Endothelial cell (in vitro differentiated cells): Measurements from ENCODE around the gene KCNK18. TPM values are rescaled to one million over a fixed set of nuclear protein-coding genes. Genes with fewer than 3 reads are reported as not detected.

Experiments used
- DNase-seq: peaks from one replicate; pipeline ENCODE4 v3.0.0; 2021; ENCODE audit warnings: low spot score
- H3K27ac Mint-ChIP-seq: one replicate; pipeline ENCODE4 v1.8.0; 2021; ENCODE audit warnings: mixed read lengths, inconsistent platforms; ENCODE audit not compliant: unreplicated experiment
- H3K27me3 Mint-ChIP-seq: one replicate; pipeline ENCODE4 v1.8.0; 2021; ENCODE audit warnings: mild to moderate bottlenecking, moderate library complexity, mixed read lengths, inconsistent platforms; ENCODE audit not compliant: unreplicated experiment
- H3K36me3 Mint-ChIP-seq: one replicate; pipeline ENCODE4 v1.8.0; 2021; ENCODE audit warnings: mild to moderate bottlenecking, low read depth, mixed read lengths, inconsistent platforms; ENCODE audit not compliant: unreplicated experiment
- H3K4me1 Mint-ChIP-seq: one replicate; pipeline ENCODE4 v1.8.0; 2021; ENCODE audit warnings: mild to moderate bottlenecking, mixed read lengths, inconsistent platforms; ENCODE audit not compliant: unreplicated experiment
- H3K4me3 Mint-ChIP-seq: one replicate; pipeline ENCODE4 v1.8.0; 2021; ENCODE audit warnings: mild to moderate bottlenecking, mixed read lengths, inconsistent platforms; ENCODE audit not compliant: unreplicated experiment
- H3K9me3 Mint-ChIP-seq: one replicate; pipeline ENCODE4 v1.8.0; 2021; ENCODE audit warnings: mixed read lengths, inconsistent platforms; ENCODE audit not compliant: unreplicated experiment
- CTCF ChIP-seq: fragments of 200-600 bp; sonication (generic); IDR thresholded peaks from one replicate; pipeline ENCODE4 v1.5.0; 2021; ENCODE audit warnings: antibody characterized with exemption; ENCODE audit not compliant: unreplicated experiment
- total RNA-seq: library from RNA; stranded (reverse); fragmentation: NEBNext Ultra II Directional; extraction: Animal tissue kit (Norgen Biotek cat#: 25700); gene quantifications from one replicate; pipeline ENCODE4 v1.2.1, GENCODE V29; 2021; ENCODE audit not compliant: unreplicated experiment

The KCNK18 gene
- total RNA-seq, 1 donor from 2014 or later = 0.31 TPM

- Mint-ChIP-seq H3K27me3 (peaks cover 9% of the 10 kb centered on the region), H3K27ac (no peak overlapping the region), H3K4me3 (no peak overlapping the region), H3K36me3 (no peaks in the 10 kb centered on the region), H3K4me1 (no peaks in the 10 kb centered on the region), H3K9me3 (no peaks in the 10 kb centered on the region)
- DNase-seq = no peak
- TF ChIP-seq CTCF = no peak
Observed at GRCh38 chr10:117214401-117214800, 17.1 kb downstream of the KCNK18 start.

GRCh38 chr10:117215079-117215478 lies 17.8 kb downstream of the KCNK18 start:
- H3K27ac Mint-ChIP-seq = no peak overlapping the region
- no peak for TF ChIP-seq CTCF
- H3K27me3 Mint-ChIP-seq = peaks cover 9% of the 10 kb centered on the region
- H3K9me3 Mint-ChIP-seq = no peaks in the 10 kb centered on the region
- H3K4me1 Mint-ChIP-seq = no peaks in the 10 kb centered on the region
- H3K36me3 Mint-ChIP-seq = no peaks in the 10 kb centered on the region
- no peak for DNase-seq
- no peak overlapping the region for H3K4me3 Mint-ChIP-seq

GRCh38 chr10:117216028-117216427 lies 18.7 kb downstream of the KCNK18 start:
- no peak for DNase-seq
- no peak overlapping the region for H3K27ac Mint-ChIP-seq
- no peaks in the 10 kb centered on the region for H3K9me3 Mint-ChIP-seq
- H3K4me1 Mint-ChIP-seq = no peaks in the 10 kb centered on the region
- no peak for TF ChIP-seq CTCF
- H3K4me3 Mint-ChIP-seq = no peak overlapping the region
- H3K27me3 Mint-ChIP-seq = peaks cover 12% of the 10 kb centered on the region
- no peaks in the 10 kb centered on the region for H3K36me3 Mint-ChIP-seq

GRCh38 chr10:117216611-117217195 lies 19.4 kb downstream of the KCNK18 start:
- Mint-ChIP-seq H3K27ac (no peak overlapping the region), H3K4me1 (no peaks in the 10 kb centered on the region), H3K9me3 (no peaks in the 10 kb centered on the region), H3K27me3 (peaks cover 14% of the 10 kb centered on the region), H3K36me3 (no peaks in the 10 kb centered on the region), H3K4me3 (peak overlapping the region; percentile 65)
- TF ChIP-seq CTCF = peak; percentile 100
- DNase-seq = peak; percentile 88

GRCh38 chr10:117217196-117217761 lies 20.0 kb downstream of the KCNK18 start:
- DNase-seq = peak; percentile 28
- H3K4me3 Mint-ChIP-seq = peak overlapping the region; percentile 65
- no peaks in the 10 kb centered on the region for H3K4me1 Mint-ChIP-seq
- no peaks in the 10 kb centered on the region for H3K36me3 Mint-ChIP-seq
- H3K27ac Mint-ChIP-seq = no peak overlapping the region
- TF ChIP-seq CTCF = no peak
- H3K9me3 Mint-ChIP-seq = no peaks in the 10 kb centered on the region
- H3K27me3 Mint-ChIP-seq = peaks cover 14% of the 10 kb centered on the region
